ENCODE results near the gene CCSAP. TPM values are rescaled to one million over a fixed set of nuclear protein-coding genes. Genes with fewer than 3 reads are reported as not detected.

Gene CCSAP
- total RNA-seq, 2 donors from 2014 or later, result 9.3 to 10.9 TPM

DNA sequence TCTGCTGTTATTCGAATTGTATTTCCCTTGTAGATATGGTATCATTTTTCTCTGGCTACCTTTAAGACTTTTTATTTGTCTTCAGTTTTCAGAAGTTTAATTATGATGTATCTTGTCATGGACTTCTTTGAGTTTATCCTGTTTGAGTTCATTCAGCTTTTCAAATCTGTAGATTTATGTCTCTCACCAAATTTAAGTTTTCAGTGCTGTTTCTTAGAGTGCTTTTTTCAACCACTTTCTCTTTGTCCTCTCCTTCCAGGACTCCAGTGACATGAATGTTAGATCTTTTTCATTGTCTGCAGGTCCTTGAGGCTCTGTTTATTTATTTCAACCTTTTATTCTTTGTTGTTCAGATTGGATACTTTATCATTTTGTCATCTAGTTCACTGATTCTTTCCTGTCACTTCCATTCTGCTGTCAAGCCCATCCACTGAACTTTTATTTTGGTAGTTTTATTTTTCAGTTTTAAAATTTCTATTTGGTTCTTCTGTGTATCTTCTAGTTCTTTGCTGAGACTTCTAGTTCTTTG, 60.5 kb downstream of the CCSAP start:
- 95% methylated on average over 1 of the region's 1 CpG; no CpG with 5 or more reads in 1 of the 2 experiments for WGBS, 2 experiments (ENCODE audit: insufficient coverage in 1 of 2, insufficient read length in 1 of 2)
- H3K27ac ChIP-seq (ENCODE audit: low read depth, low read length), result no peak overlapping the region
- Mint-ChIP-seq H3K9me3 (no peaks in the 10 kb centered on the region), H3K4me3 (no peak overlapping the region), H3K27ac (no peak overlapping the region), H3K36me3 (ENCODE audit: low read depth) (no peaks in the 10 kb centered on the region), H3K4me1 (peaks cover 5% of the 10 kb centered on the region), H3K27me3 (ENCODE audit: insufficient read depth) (no peaks in the 10 kb centered on the region)
- H3K4me1 ChIP-seq (ENCODE audit: control insufficient read depth, insufficient read depth, low read length), result no peaks in the 10 kb centered on the region
- TF ChIP-seq, protein P1, sequence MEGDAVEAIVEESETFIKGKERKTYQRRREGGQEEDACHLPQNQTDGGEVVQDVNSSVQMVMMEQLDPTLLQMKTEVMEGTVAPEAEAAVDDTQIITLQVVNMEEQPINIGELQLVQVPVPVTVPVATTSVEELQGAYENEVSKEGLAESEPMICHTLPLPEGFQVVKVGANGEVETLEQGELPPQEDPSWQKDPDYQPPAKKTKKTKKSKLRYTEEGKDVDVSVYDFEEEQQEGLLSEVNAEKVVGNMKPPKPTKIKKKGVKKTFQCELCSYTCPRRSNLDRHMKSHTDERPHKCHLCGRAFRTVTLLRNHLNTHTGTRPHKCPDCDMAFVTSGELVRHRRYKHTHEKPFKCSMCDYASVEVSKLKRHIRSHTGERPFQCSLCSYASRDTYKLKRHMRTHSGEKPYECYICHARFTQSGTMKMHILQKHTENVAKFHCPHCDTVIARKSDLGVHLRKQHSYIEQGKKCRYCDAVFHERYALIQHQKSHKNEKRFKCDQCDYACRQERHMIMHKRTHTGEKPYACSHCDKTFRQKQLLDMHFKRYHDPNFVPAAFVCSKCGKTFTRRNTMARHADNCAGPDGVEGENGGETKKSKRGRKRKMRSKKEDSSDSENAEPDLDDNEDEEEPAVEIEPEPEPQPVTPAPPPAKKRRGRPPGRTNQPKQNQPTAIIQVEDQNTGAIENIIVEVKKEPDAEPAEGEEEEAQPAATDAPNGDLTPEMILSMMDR (conservative IDR thresholded peaks at IDR 0.05), result no peak
- no peaks in the 10 kb centered on the region for H3K27me3 ChIP-seq (ENCODE audit: control insufficient read depth, insufficient read depth, low read length, poor library complexity, severe bottlenecking)
- H3K9ac ChIP-seq (ENCODE audit: extremely low read depth, low read length, poor library complexity, severe bottlenecking), result no peak overlapping the region
- no peaks in the 10 kb centered on the region for H3K9me3 ChIP-seq (ENCODE audit: control insufficient read depth, low read length)
- no peaks in the 10 kb centered on the region for H3K36me3 ChIP-seq (ENCODE audit: control insufficient read depth, insufficient read depth, low read length)
- H3K4me3 ChIP-seq (ENCODE audit: low read length), result no peak overlapping the region
- DNase-seq, result no peak

DNA sequence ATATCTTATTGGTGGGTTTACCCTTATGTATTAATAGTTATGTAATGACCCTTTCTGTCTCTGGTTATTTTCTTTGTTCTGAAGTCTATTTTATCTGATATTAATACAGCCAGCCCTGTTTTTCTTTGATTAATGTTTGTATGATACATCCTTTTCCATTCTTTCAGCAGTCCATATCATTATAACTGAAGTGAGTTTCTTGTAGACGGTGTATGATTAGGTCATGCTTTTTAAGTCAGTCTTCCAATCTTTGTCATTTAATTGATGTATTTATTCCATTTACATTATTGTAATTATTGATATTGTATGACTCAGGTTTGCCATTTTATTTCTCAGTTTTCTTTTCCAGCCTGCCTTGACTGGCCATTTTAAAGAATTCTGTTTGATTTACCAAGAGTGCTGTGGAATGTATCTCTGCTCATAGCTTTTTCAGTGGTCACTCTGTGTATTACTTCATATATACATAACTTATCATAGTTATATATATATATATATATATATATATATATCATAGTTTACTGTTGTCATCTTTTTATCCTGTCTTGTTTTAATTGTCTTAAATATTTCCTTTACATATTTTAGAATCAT, 61.4 kb downstream of the CCSAP start:
- Histone ChIP-seq H3K36me3 (ENCODE audit: control insufficient read depth, insufficient read depth, low read length) (no peaks in the 10 kb centered on the region), H3K27me3 (ENCODE audit: control insufficient read depth, insufficient read depth, low read length, poor library complexity, severe bottlenecking) (no peaks in the 10 kb centered on the region), H3K4me3 (ENCODE audit: low read length) (no peak overlapping the region), H3K27ac (ENCODE audit: low read depth, low read length) (no peak overlapping the region), H3K9ac (ENCODE audit: extremely low read depth, low read length, poor library complexity, severe bottlenecking) (no peak overlapping the region), H3K4me1 (ENCODE audit: control insufficient read depth, insufficient read depth, low read length) (no peaks in the 10 kb centered on the region), H3K9me3 (ENCODE audit: control insufficient read depth, low read length) (no peaks in the 10 kb centered on the region)
- H3K4me1 Mint-ChIP-seq, result peaks cover 6% of the 10 kb centered on the region
- DNase-seq, result no peak
- no peak overlapping the region for H3K4me3 Mint-ChIP-seq
- H3K27ac Mint-ChIP-seq, result no peak overlapping the region
- no peaks in the 10 kb centered on the region for H3K27me3 Mint-ChIP-seq (ENCODE audit: insufficient read depth)
- no CpG with 5 or more reads among the region's 1 CpG for WGBS, 2 experiments (ENCODE audit: insufficient coverage in 1 of 2, insufficient read length in 1 of 2)
- no peaks in the 10 kb centered on the region for H3K9me3 Mint-ChIP-seq
- TF ChIP-seq, protein P1 (conservative IDR thresholded peaks at IDR 0.05), result no peak
- no peaks in the 10 kb centered on the region for H3K36me3 Mint-ChIP-seq (ENCODE audit: low read depth)

DNA sequence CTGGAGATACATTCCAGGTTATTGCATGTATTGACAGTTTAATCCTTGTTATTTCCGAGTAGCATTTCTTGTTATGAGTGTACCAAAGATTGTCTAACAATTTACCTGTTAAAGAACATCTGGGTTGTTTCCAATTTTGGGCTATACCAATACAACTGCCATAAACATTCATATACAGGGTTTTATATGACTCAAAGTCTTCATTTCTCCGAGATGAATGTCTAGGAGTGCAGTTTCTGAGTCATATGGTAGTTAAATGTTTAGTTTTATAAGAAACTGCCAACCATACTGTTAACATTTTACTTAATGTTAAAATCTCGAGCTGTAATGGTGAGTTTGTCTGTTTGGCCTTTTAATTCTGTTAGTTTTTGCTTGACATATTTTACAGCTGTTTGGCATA, 61.9 kb downstream of the CCSAP start:
- TF ChIP-seq, protein P1 (conservative IDR thresholded peaks at IDR 0.05), result no peak
- peaks cover 9% of the 10 kb centered on the region for H3K4me1 Mint-ChIP-seq
- no peaks in the 10 kb centered on the region for H3K27me3 ChIP-seq (ENCODE audit: control insufficient read depth, insufficient read depth, low read length, poor library complexity, severe bottlenecking)
- no peaks in the 10 kb centered on the region for H3K27me3 Mint-ChIP-seq (ENCODE audit: insufficient read depth)
- H3K4me1 ChIP-seq (ENCODE audit: control insufficient read depth, insufficient read depth, low read length), result no peaks in the 10 kb centered on the region
- no peak overlapping the region for H3K9ac ChIP-seq (ENCODE audit: extremely low read depth, low read length, poor library complexity, severe bottlenecking)
- H3K27ac Mint-ChIP-seq, result no peak overlapping the region
- no peak overlapping the region for H3K4me3 ChIP-seq (ENCODE audit: low read length)
- H3K27ac ChIP-seq (ENCODE audit: low read depth, low read length), result no peak overlapping the region
- 97% methylated on average over 2 of the region's 3 CpGs; no CpG with 5 or more reads in 1 of the 2 experiments for WGBS, 2 experiments (ENCODE audit: insufficient coverage in 1 of 2, insufficient read length in 1 of 2)
- H3K9me3 ChIP-seq (ENCODE audit: control insufficient read depth, low read length), result no peaks in the 10 kb centered on the region
- no peak for DNase-seq
- H3K36me3 ChIP-seq (ENCODE audit: control insufficient read depth, insufficient read depth, low read length), result no peaks in the 10 kb centered on the region
- no peaks in the 10 kb centered on the region for H3K9me3 Mint-ChIP-seq
- H3K4me3 Mint-ChIP-seq, result no peak overlapping the region
- no peaks in the 10 kb centered on the region for H3K36me3 Mint-ChIP-seq (ENCODE audit: low read depth)

Data from endodermal cell (in vitro differentiated cells).